Urothelium cell line (cell line): ENCODE measurements around the gene XPR1.

Source experiments
- DNase-seq: peaks from one replicate; pipeline ENCODE4 v3.0.0; 2011; ENCODE audit warnings: low spot score, mixed read lengths
- FAIRE-seq: peaks from 2 replicates; lab custom pipeline; 2011; peaks lifted over from hg19 to GRCh38; lab: Jason Lieb, UNC

The XPR1 gene

DNA sequence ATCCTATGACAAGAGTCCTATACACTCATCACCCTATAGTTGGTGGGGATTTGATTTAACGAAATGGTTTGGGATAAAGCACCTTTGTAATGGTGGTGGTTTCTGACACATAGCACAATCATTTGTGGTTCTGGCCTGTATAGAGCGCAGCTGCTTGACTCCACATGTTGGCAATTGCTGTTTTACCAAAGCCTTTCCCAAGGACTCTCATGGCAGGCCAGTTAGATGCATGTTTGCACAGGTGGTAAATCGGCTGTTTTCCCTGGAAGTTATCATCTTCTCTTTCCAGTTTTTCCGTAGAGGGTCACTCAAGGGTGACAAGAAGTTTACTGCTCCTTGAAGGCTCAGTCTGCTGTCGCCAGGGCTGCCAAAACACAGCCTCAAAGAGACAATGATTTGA lies 17.1 kb upstream of the XPR1 start:
- DNase-seq (no peak), FAIRE-seq (no peak)

DNA sequence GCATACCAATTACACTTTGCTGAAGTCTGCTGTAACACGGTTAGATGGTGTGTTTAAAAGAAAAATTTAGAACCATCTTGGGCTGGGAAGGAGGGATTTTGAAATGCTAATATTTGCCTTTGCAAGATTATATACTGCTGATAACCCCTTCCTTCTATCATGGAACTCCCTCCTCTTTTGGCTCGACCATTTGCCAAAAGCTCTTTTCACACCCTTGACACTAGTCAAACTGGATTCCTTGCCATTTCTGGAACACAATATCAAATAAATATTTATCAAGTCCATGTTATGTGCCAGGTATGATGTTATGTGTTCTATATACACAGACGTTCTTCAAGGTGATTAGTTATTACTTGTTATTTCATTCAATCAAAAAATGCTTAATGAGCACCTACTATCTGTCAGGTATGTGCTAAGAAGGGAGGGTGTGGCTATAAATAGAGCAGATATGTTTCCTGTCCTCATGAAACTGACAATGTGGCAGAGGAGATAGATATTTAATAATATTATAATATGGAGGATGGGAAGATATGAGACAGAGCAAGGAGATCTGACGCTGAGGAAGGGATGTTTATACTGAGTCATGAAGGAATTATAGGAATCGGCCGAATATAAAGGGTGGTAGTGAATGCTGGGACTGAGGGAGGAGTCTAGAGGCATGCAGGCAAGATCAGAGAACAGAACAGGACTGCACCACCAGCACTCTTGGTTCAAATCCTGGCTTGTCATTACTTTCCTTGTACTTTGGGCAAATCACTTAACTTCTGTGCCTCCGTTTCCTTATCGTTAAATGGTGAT lies 16.1 kb upstream of the XPR1 start:
- FAIRE-seq, result no peak
- no peak for DNase-seq

- DNase-seq, result no peak
- no peak for FAIRE-seq
These were observed 15.4 kb upstream of the XPR1 start for GRCh38 chr1:180616439-180616838.

GRCh38 chr1:180617774-180618395 lies 13.9 kb upstream of the XPR1 start:
- no peak for FAIRE-seq
- no peak for DNase-seq

DNA sequence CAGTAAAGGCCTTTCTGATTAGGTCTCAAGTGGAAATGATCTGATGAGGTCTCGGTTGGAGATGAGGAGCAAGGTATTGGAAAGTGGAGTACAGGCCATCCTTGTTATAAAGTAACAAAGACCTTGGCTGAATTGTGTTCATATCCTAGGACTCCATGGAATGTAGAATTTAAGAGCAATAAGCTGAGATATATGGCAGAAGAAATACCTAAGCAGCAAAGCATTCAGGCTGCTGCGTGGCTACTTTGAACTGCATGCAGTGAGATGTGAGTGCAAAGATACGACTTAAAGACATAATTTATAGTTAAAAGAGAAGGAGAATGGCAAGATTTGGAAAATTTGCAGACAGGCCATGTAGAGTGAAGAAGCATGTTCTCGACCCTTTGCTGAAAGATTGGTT lies 11.2 kb upstream of the XPR1 start:
- DNase-seq, result no peak
- no peak for FAIRE-seq

GRCh38 chr1:180622658-180623508 lies 8.9 kb upstream of the XPR1 start:
- DNase-seq (no peak), FAIRE-seq (no peak)

DNA sequence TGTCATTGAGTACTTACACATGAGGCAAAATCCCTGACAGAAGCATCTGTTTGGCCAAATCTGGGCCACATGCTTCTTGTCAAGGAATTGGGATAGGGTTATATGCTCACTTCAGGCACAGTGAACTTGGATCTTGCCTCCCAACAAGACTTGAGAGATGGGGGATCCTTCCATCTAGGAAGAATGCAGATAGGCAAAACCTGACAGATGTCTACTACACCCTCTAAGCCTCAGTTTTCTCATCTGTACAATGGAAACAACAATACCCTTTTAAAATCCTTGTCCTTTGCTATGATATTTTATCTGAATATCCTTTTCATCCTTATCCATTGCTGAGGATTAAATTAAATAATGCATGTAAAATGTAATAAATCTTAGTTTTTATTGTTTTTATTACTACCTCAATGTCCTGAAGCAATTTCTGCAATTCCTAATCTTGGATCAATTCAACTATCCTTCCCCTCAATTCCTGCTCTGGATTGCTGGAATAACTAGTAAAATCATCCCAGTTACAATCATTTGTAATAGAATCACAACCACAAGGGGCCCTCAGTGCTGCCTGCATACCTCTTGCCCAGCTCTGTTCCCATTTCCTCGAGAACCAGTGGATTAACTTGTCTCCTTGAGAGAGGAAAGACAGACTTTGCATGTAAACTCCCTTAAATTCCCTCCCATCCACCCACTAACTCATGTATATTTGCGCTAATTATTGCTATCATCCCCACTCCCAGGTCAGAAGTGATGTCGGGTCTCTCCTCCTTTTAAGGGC lies 8.1 kb upstream of the XPR1 start:
- DNase-seq (no peak), FAIRE-seq (no peak)

DNA sequence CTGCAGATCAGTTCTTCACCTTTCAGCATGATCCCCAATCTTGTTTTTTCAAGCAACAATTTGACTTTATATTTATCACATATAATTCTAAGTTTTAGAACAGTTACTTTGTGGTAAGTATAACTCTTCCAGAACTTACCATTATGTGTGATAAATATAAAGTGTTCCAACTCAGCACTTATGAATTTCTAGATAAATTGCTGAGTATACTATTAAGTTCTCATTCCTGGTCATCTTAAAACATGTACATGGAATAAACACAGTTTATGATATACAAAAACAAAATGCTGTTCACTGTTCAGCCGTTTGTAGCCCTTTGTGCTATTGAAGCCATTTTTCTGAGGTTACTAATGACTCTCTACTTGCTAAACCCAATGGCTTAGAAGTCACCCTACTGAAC lies 5.1 kb upstream of the XPR1 start:
- DNase-seq, result no peak
- FAIRE-seq, result no peak

- DNase-seq (no peak), FAIRE-seq (no peak)
These were observed 4.4 kb upstream of the XPR1 start for GRCh38 chr1:180627411-180627810.

DNA sequence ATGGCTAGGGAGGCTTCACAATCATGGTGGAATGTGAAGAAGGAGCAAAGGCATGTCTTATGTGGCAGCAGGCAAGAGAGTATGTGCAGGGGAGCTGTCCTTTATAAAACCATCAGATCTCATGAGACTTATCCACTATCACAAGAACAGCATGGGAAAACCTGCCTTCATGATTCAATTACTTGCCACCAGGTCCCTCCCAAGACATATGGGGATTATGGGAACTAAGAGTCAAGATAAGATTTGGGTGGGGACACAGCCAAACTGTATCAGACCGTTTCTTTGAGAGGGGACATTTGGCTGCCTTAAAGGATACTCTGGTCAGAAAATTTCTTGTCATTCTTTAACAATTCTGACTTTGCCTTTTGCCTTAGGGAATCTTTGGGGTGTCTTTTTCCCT lies 3.2 kb upstream of the XPR1 start:
- DNase-seq, result no peak
- FAIRE-seq, result no peak

DNA sequence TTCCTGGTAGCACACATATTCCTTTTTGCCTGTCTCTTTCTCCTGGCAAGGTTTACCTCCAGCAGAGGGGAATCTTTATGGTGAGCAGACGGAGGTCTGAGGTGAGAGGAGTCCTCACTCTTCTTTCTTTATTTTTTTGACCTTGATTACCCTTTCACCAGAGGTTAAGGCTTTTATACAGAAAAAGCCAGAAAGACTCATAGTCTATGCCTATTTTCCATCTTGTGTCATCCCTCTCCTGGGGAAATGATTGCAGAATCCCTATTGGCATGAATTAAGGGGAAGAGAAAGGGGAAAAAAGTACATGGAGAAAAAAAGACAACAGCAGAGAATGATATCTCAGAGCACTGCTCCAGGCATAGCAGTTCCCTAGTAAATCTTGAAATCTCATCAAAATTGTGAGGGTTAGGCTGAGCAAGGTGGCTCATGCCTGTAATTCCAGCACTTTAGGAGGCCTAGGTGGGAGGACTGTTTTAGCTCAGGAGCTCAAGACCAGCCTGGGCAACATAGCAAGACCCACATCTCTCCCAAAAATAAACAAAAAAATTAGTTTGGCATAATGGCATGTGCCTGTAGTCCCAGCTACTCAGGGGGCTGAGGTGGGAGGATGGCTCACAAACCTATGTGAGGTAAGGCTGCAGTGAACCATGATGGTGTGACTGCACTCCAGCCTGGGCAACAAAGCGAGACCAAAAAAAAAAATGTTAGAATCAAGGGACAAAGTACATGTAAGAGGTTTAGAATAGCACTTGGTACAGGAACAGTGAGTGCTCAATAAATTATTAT lies 1.2 kb upstream of the XPR1 start:
- no peak for DNase-seq
- no peak for FAIRE-seq

DNA sequence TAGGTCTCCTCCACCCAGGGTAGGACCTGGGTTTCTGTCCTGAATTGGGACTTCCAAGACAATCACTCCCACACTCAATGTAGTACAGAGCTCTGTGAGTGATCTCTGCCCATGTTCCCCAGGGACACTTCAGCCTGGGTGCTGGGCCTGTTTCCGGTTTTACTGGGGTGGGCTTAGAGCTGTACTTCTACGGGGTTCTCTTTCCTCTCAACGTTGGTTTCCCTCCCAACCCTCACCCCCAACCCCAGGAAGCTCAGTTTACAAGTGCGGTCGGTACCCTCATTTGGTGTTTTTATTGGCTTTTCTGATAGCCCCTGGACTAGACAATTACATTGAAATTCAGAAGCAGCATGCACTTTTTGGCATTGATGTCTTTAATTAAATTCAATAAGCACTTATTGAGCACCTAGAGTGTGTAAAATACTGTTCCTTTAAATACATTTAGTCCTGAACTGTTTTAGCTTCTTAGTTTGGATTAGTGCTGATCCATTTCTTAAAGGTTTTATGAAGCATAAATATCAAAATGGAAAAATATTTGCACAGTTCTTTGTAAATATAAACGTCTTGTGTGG lies 542 bp upstream of the XPR1 start:
- no peak for DNase-seq
- no peak for FAIRE-seq

- FAIRE-seq (peak; percentile 35), DNase-seq (peak; percentile 62)
These were observed 669 bp downstream of the XPR1 start for GRCh38 chr1:180632326-180633056.

DNA sequence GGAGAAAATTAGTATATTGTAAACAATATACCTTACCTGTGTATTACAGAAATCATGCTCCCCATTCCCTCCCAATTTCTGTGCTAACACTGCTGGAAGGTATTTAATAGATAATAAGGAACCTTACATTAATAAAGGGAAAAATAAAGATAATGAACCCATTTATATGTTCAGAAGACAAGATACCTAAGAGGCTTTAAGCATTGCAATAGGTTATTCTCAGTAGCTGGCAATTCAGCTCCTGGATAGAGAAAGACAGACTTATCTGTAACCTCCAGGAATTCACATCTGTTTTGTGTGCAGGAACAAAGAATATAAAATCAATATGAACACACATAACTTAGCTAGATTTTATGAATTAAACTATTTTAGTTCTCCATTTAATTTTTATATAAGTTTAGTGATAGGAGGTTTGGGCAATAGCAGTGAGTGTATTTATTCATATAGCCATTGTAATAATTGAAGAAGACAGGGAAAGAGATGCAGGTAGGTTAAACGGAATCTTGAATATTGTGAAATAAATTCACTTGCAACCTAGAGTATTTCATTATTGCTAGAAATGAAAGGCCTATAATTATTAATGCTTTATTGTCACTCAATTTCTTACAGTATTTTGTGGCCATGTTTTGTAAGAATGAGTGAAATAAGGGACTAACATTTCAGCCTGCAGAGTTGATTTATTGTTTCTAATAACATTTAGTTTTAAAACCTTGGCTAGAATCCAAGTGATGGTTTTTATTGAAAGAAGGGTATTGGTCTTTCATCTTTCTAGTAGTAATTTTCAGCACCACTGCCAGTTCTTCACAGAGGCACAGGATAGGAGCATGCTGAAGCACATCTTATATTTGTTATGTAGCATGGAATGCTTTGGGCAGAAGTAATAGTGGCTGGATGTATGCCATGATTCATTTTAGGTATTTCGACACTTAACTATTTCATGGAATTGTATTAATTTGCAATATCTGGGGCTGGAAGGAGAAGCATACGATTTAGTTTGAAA lies 1.5 kb downstream of the XPR1 start:
- DNase-seq (no peak), FAIRE-seq (no peak)

DNA sequence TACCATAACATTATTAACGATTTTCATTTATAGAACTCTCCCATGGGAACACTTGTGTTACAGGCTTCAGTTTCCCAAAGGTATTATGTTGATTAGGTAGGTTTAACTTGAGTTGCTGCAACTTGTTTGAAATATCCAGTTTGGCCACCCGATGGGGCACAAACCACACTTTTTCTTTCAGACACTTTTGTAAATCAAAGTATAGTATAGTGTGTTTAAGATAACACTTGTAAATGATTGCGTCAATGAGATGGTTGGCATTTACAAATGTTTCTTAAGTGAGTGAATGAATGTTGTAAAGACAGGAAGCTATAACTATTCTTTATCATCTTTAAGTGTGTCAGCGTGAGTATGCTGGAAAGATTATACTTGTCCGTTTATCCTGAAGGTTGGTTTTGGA lies 4.3 kb downstream of the XPR1 start:
- DNase-seq (no peak), FAIRE-seq (no peak)

DNA sequence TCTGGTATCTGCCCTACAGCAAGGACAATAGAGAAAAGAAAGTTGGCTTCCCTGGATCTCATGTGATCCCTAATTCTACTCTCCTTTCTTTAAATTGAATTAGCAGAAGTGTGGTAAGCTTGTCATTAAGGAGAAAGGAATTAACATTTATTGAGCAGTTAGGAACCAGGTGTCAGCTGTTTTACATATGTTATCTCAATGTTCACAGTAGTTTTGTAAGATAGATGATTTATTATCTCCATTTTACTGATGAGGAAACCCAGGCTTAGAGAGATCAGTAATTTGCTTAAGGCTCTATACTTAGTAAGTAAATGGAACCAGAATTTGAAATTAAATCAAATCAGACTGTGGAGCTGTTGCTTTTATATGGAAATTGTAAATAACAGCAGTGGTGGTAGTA lies 8.0 kb downstream of the XPR1 start:
- FAIRE-seq (no peak), DNase-seq (no peak)

DNA sequence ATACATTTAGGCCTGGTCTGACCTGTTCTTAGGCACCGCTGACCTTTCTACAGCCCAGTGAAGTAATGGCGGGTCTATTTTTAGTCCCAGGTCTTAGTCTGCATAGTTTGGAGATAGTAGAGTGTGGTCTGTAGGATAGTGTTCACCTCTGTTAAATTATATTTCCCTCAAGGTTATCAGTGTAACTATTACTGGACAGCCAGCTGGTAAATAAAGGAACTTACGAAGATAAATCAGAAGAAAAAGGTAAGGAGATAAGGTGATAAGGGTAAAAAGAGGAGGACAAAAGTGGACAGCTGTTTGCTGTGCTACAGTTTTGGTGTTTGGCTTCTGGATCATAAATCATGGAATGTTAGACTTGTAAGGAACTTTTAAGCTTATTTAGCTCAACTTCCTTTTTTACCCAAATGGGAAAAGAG lies 8.7 kb downstream of the XPR1 start:
- FAIRE-seq, result no peak

DNA sequence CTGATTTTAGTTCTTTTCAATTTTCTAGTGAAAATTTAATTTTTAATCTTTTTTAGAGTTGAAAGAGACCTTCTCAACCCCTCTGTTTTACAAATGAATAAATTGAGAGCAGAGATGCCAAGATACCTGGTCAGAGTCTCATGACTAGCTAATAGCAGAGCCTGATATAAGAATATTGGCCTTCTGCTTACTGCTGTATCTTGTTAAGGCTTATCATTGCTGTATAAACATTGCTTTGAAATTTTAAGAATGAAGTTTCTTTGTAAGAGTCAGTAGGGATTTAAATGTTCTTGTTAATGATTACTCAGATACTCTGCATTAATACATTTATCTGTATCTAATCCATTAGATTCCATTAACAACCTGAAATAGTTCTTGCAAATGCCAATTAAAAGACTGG lies 9.8 kb downstream of the XPR1 start:
- DNase-seq (no peak), FAIRE-seq (no peak)

More for the DNA sequence above, 8.7 kb downstream of the XPR1 start:
- no peak for DNase-seq
